Measurements from ENCODE around the gene DDA1. TPM values are rescaled to one million over a fixed set of nuclear protein-coding genes. Genes with fewer than 3 reads are reported as not detected.

DDA1 gene
- total and polyA plus RNA-seq, 2 of the 13 experiments (the other 11 are each of a cell fraction or from before 2014, with no cell fraction given) = 24.5 to 26.0 TPM

DNA sequence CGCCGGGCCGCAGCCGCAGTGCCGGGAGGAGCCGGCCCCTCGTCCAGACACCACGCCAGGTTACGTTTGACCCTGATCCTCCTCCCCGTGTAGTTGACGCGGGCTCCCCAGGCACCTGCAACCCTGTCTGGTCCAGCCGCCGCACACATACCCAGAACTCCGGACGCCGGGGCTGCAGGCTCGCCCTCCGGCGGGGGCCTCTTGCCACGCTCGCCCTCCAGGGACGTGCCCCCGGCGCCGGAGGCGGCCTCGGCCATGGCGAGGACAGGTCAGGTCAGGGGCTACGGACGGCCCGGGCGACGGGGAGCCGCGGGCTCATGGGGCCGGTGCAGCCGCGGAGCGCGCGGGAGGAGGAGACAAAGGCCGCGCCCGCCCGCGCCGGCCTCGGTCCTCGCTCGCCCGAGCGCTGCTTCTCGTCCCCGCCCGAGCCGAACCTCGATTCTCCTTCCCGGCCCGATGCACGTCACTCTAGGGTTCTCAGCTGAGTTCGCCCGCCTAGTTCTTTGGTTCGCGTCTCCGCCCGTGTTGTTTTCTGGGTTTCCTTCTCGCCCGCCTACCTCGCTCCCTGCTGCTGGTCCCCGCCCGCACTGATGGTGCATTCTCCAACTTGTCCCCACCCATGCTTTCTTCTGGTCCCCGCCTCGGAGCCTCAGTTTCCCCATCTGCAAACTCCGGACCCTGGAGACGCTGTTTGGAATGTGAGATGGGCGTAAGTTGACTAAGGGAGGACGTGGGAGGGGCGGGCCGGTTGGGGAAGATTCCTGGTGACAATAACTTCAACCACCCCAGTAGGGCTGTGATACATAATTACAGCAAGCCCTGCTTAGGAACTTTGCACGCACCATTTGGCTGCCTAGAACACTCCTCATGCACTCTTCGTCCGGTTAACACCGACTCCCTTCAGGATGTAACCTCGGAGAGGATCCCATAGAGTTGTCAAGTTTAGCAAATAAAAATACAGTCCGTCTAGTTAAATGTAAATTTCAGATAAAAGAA is 25.3 kb downstream of the DDA1 start, which contains the start of gene ANO8 (continued):
- TF ChIP-seq MEIS1 (CRISPR knock-in tag; IDR thresholded peaks at IDR 0.05; ENCODE audit: borderline replicate concordance) (peak; percentile 27; the same call in 1 of the 2 replicates), FOXK1 (CRISPR knock-in tag; IDR thresholded peaks at IDR 0.05; ENCODE audit: borderline replicate concordance, low read depth) (peak; percentile 46; the same call in 1 of the 2 replicates), ZSCAN31 (CRISPR knock-in tag; IDR thresholded peaks at IDR 0.05; ENCODE audit: low read depth) (peak; percentile 84; the same call in 1 of the 2 replicates), TP53 (CRISPR knock-in tag; conservative IDR thresholded peaks at IDR 0.05) (no peak), ZEB1 (IDR thresholded peaks at IDR 0.05; ENCODE audit: insufficient replicate concordance, low read depth) (no peak), EED (CRISPR knock-in tag; IDR thresholded peaks at IDR 0.05) (0 out of 2 replicates have a peak, but pooled peaks have one; percentile 37), RXRB (CRISPR knock-in tag; IDR thresholded peaks at IDR 0.05; ENCODE audit: borderline replicate concordance) (0 out of 2 replicates have a peak, but pooled peaks have one; percentile 9), ZNF460 (CRISPR knock-in tag; IDR thresholded peaks at IDR 0.05; ENCODE audit: borderline replicate concordance) (no peak), HHEX (CRISPR knock-in tag; IDR thresholded peaks at IDR 0.05) (no peak), NFIC (IDR thresholded peaks at IDR 0.05; ENCODE audit: low read length) (no peak), ZNF841 (CRISPR knock-in tag; IDR thresholded peaks at IDR 0.05; ENCODE audit: borderline replicate concordance) (no peak), STAT5B (CRISPR knock-in tag; IDR thresholded peaks at IDR 0.05) (no peak), POLR2G (IDR thresholded peaks at IDR 0.05; ENCODE audit: low read depth, low read length) (no peak), ZNF589 (CRISPR knock-in tag; conservative IDR thresholded peaks at IDR 0.05) (no peak), KLF13 (CRISPR knock-in tag; IDR thresholded peaks at IDR 0.05) (no peak), ZNF101 (CRISPR knock-in tag; IDR thresholded peaks at IDR 0.05; ENCODE audit: borderline replicate concordance, low read depth) (no peak), ZNF558 (CRISPR knock-in tag; IDR thresholded peaks at IDR 0.05; ENCODE audit: borderline replicate concordance) (no peak), HMG20A (CRISPR knock-in tag; IDR thresholded peaks at IDR 0.05; ENCODE audit: borderline replicate concordance) (no peak)
- TF ChIP-seq, protein P1, sequence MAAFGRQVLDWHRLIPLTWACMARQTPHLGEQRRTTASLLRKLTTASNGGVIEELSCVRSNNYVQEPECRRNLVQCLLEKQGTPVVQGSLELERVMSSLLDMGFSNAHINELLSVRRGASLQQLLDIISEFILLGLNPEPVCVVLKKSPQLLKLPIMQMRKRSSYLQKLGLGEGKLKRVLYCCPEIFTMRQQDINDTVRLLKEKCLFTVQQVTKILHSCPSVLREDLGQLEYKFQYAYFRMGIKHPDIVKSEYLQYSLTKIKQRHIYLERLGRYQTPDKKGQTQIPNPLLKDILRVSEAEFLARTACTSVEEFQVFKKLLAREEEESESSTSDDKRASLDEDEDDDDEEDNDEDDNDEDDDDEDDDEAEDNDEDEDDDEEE (CRISPR knock-in tag; IDR thresholded peaks at IDR 0.05) = 0 out of 2 replicates have a peak, but pooled peaks have one; percentile 46
- TF ChIP-seq, protein P2, sequence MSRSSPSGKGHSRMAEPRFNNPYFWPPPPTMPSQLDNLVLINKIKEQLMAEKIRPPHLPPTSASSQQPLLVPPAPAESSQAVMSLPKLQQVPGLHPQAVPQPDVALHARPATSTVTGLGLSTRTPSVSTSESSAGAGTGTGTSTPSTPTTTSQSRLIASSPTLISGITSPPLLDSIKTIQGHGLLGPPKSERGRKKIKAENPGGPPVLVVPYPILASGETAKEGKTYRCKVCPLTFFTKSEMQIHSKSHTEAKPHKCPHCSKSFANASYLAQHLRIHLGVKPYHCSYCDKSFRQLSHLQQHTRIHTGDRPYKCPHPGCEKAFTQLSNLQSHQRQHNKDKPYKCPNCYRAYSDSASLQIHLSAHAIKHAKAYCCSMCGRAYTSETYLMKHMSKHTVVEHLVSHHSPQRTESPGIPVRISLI (CRISPR knock-in tag; IDR thresholded peaks at IDR 0.05; ENCODE audit: borderline replicate concordance) = no peak
- TF ChIP-seq, protein P3, sequence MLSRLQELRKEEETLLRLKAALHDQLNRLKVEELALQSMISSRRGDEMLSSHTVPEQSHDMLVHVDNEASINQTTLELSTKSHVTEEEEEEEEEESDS (CRISPR knock-in tag; IDR thresholded peaks at IDR 0.05; ENCODE audit: borderline replicate concordance) = peak; percentile 80; the same call in 1 of the 2 replicates
- TF ChIP-seq, protein P4, sequence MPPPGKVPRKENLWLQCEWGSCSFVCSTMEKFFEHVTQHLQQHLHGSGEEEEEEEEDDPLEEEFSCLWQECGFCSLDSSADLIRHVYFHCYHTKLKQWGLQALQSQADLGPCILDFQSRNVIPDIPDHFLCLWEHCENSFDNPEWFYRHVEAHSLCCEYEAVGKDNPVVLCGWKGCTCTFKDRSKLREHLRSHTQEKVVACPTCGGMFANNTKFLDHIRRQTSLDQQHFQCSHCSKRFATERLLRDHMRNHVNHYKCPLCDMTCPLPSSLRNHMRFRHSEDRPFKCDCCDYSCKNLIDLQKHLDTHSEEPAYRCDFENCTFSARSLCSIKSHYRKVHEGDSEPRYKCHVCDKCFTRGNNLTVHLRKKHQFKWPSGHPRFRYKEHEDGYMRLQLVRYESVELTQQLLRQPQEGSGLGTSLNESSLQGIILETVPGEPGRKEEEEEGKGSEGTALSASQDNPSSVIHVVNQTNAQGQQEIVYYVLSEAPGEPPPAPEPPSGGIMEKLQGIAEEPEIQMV (CRISPR knock-in tag; IDR thresholded peaks at IDR 0.05; ENCODE audit: low read depth) = peak; percentile 91; the same call in 1 of the 2 replicates
- TF ChIP-seq, protein P5, sequence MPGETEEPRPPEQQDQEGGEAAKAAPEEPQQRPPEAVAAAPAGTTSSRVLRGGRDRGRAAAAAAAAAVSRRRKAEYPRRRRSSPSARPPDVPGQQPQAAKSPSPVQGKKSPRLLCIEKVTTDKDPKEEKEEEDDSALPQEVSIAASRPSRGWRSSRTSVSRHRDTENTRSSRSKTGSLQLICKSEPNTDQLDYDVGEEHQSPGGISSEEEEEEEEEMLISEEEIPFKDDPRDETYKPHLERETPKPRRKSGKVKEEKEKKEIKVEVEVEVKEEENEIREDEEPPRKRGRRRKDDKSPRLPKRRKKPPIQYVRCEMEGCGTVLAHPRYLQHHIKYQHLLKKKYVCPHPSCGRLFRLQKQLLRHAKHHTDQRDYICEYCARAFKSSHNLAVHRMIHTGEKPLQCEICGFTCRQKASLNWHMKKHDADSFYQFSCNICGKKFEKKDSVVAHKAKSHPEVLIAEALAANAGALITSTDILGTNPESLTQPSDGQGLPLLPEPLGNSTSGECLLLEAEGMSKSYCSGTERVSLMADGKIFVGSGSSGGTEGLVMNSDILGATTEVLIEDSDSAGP (CRISPR knock-in tag; IDR thresholded peaks at IDR 0.05; ENCODE audit: borderline replicate concordance) = peak; percentile 52
